Memory B cell (primary cell): Measurements from ENCODE around the gene ERN2.

Experiments used
- ATAC-seq: fragments of 150-1000 bp; cut with Tn5 transposase; 2 replicates; pipeline ENCODE4 v1.10.0; 2021; ENCODE audit warnings: low read depth, mild to moderate bottlenecking, moderate library complexity
- DNase-seq, 2 donors: peaks; one replicate each; pipeline ENCODE4 v3.0.0; 2022; ENCODE audit warnings: low spot score in 2 of 2
- H3K27ac Mint-ChIP-seq: one replicate; pipeline ENCODE4 v1.8.0; 2022; ENCODE audit warnings: mild to moderate bottlenecking, moderate library complexity, mixed read lengths
- H3K27me3 Mint-ChIP-seq: one replicate; pipeline ENCODE4 v1.8.0; 2022; ENCODE audit warnings: mixed read lengths
- H3K36me3 Mint-ChIP-seq: one replicate; pipeline ENCODE4 v1.8.0; 2022; ENCODE audit warnings: mild to moderate bottlenecking, mixed read lengths
- H3K4me1 Mint-ChIP-seq: one replicate; pipeline ENCODE4 v1.8.0; 2022; ENCODE audit warnings: mixed read lengths
- H3K4me3 Mint-ChIP-seq: one replicate; pipeline ENCODE4 v1.8.0; 2022; ENCODE audit warnings: mild to moderate bottlenecking, moderate library complexity, mixed read lengths
- H3K9me3 Mint-ChIP-seq: one replicate; pipeline ENCODE4 v1.8.0; 2022; ENCODE audit warnings: mixed read lengths

The ERN2 gene

DNA sequence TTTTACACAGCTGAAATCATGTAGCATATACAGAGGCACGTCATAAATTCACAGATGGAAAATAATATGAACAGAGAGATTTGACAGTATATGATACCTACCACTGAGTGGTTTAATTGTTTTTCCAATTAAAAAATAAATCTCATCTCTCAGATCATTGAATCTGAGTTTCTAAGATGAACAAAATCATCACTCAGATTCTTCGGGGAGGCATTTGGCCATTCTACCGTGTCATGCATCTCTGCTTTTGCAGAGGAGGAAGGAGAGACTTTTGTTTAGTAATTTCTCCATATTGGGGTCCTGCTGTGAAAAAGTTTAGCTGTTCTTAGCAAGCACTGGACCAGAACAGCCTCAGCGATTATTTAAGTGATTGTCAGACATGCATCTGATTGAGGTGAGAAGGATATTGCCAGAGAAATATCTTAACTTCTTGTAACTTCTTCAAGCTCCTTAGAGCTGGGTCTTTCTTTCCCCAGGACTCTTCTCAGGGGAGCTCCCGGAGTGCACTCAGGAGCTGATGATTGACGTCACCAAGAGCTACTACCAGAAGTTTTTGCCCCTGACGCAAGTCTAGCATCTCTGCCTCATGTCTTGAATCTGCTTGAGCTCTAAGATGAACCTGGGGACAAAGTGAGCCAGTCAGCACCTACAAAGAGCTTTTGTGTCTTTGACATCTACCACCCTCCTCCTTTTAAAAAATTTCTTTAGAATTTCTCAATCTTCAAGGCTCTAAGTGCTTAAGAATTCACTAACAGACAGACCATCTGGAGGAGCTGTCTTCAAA is 46.3 kb downstream of the ERN2 start:
- Mint-ChIP-seq H3K27ac (no peak overlapping the region), H3K4me1 (peaks cover 13% of the 10 kb centered on the region), H3K4me3 (no peak overlapping the region), H3K36me3 (peaks cover 50% of the 10 kb centered on the region), H3K27me3 (no peaks in the 10 kb centered on the region), H3K9me3 (no peaks in the 10 kb centered on the region)
- ATAC-seq, result no peak
- no peak for DNase-seq

DNA sequence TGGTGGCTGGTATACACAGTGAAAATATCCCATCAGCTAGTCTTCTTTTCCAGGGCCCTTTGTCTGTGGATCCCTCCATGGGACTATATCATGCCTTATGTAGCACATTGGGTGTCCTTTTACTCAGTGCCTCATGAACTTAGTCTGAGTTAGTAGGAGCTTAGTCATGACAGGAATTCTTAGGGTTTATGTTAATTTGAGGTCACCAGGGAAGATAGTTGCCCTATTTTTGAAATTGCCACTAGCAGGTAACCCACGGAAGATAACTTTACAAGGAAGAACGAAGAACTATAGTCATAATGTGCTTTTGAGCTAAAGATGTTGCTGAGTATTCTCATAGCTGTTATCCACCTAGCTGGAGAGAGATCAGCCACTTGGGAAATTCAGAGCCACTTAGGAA is 49.1 kb downstream of the ERN2 start:
- H3K4me3 Mint-ChIP-seq, result no peak overlapping the region
- no peaks in the 10 kb centered on the region for H3K9me3 Mint-ChIP-seq
- DNase-seq, result no peak
- no peaks in the 10 kb centered on the region for H3K27me3 Mint-ChIP-seq
- peaks cover 67% of the 10 kb centered on the region for H3K36me3 Mint-ChIP-seq
- ATAC-seq, result no peak
- H3K4me1 Mint-ChIP-seq, result peaks cover 2% of the 10 kb centered on the region
- no peak overlapping the region for H3K27ac Mint-ChIP-seq

GRCh38 chr16:23651943-23652468 is 61.0 kb downstream of the ERN2 start:
- peak overlapping the region; percentile 7 for H3K4me3 Mint-ChIP-seq
- no peaks in the 10 kb centered on the region for H3K27me3 Mint-ChIP-seq
- H3K36me3 Mint-ChIP-seq, result peaks cover 41% of the 10 kb centered on the region
- peak overlapping the region; percentile 81 for H3K27ac Mint-ChIP-seq
- ATAC-seq (no peak), DNase-seq (no peak)
- peaks cover 17% of the 10 kb centered on the region for H3K4me1 Mint-ChIP-seq
- peaks cover 4% of the 10 kb centered on the region for H3K9me3 Mint-ChIP-seq

- peak overlapping the region; percentile 18 for H3K4me3 Mint-ChIP-seq
- H3K36me3 Mint-ChIP-seq, result peaks cover 47% of the 10 kb centered on the region
- H3K4me1 Mint-ChIP-seq, result peaks cover 21% of the 10 kb centered on the region
- peaks cover 4% of the 10 kb centered on the region for H3K9me3 Mint-ChIP-seq
- H3K27me3 Mint-ChIP-seq, result no peaks in the 10 kb centered on the region
- DNase-seq, result no peak
- H3K27ac Mint-ChIP-seq, result peak overlapping the region; percentile 81
- no peak for ATAC-seq
Measured at GRCh38 chr16:23650674-23651416, 62.2 kb downstream of the ERN2 start.

- Mint-ChIP-seq H3K27ac (peak overlapping the region; percentile 96), H3K4me3 (peak overlapping the region; percentile 99), H3K9me3 (no peaks in the 10 kb centered on the region), H3K27me3 (no peaks in the 10 kb centered on the region), H3K4me1 (peaks cover 27% of the 10 kb centered on the region), H3K36me3 (peaks cover 24% of the 10 kb centered on the region)
- DNase-seq, result no peak
- no peak for ATAC-seq
Measured at GRCh38 chr16:23642246-23642774, 70.7 kb downstream of the ERN2 start.

DNA sequence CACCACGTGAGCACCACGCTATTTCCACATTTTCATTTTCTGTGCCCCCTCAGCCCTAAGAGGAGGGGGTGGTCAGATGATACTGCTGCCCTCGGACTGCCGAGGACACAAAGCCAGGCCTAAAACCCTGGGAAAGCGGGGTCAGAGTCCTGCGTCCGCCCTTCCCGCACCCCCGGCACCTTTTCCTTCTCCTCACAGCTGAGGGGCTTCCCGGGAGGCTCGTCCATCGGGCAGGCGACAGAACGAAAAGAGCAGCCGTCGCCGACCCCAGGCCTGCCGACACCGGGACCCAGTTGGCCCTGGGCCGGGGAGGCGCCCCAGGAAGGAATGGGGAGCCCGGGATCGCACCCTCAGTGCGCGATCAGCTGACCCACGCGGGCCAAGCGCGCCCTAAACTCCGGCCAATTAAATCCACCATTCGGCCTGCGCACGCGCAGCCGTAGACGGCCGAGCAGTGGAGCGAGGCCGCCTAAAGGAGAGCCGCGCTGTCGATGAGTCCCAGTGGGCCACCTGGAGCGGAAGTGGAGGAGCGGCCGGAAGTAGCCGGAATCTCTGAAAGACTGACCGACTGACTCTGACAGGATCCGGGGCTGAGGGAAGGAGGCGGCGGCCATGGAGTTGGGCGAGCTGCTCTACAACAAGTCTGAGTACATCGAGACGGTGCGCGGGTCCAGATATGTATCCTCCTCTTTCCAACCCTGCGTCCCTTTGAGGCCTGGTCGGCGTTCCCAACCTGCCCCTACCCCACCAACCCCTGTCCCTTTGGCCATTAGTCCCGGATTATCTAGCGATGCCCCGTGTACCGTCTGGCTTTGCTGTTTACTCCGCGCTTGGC is 71.9 kb downstream of the ERN2 start, which contains the start of the genes DCTN5 and PALB2:
DCTN5 (plus strand) TSS at position 536 of the 835 bp plus-strand sequence; CDS start at position 613, 77 bp downstream.
PALB2 (minus strand) TSS at position 380 of the 835 bp plus-strand sequence; CDS start at position 227, 153 bp downstream.
- DNase-seq (peak; percentile 71 to 76), ATAC-seq (peak; percentile 96)
- H3K27me3 Mint-ChIP-seq, result no peaks in the 10 kb centered on the region
- no peaks in the 10 kb centered on the region for H3K9me3 Mint-ChIP-seq
- H3K4me3 Mint-ChIP-seq, result peak within 1 kb of the TSS; percentile 99
- peak within 1 kb of the TSS; percentile 96 for H3K27ac Mint-ChIP-seq
- H3K4me1 Mint-ChIP-seq, result peaks cover 26% of the 10 kb centered on the region
- peaks cover 16% of the 10 kb centered on the region for H3K36me3 Mint-ChIP-seq

DNA sequence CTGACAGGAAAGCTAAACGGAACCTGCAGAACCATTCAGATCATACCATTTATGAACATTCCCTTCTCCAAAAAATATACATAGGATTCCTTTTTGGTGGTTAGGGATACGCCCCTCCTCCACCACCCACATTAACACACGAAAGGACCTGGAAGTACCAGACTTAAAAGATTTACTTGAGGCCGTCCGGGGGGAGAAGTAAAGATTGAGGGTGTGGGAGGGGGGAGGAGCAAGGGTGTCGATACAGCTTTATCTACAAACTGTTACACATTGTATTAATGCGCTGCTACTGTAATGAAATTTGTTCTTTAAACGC is 72.4 kb downstream of the ERN2 start:
- Mint-ChIP-seq H3K4me3 (peak overlapping the region; percentile 99), H3K4me1 (peaks cover 23% of the 10 kb centered on the region), H3K27me3 (no peaks in the 10 kb centered on the region), H3K36me3 (peaks cover 16% of the 10 kb centered on the region), H3K27ac (peak overlapping the region; percentile 96), H3K9me3 (no peaks in the 10 kb centered on the region)
- no peak for ATAC-seq
- DNase-seq, result no peak
